Measurements from ENCODE around the gene REPS2.

Gene REPS2

GRCh38 chrX:17007134-17007768 lies 60.8 kb downstream of the REPS2 start:
- no peak overlapping the region for H3K27ac Mint-ChIP-seq
- no peaks in the 10 kb centered on the region for H3K9me3 Mint-ChIP-seq
- H3K27me3 Mint-ChIP-seq = no peaks in the 10 kb centered on the region
- H3K36me3 Mint-ChIP-seq = peaks cover 5% of the 10 kb centered on the region
- no peak for ATAC-seq
- peaks cover 6% of the 10 kb centered on the region for H3K4me1 Mint-ChIP-seq
- H3K4me3 Mint-ChIP-seq = no peak overlapping the region

- H3K27ac Mint-ChIP-seq = no peak overlapping the region
- no peak for ATAC-seq
- no peaks in the 10 kb centered on the region for H3K27me3 Mint-ChIP-seq
- no peak overlapping the region for H3K4me3 Mint-ChIP-seq
- peaks cover 5% of the 10 kb centered on the region for H3K36me3 Mint-ChIP-seq
- no peaks in the 10 kb centered on the region for H3K4me1 Mint-ChIP-seq
- no peaks in the 10 kb centered on the region for H3K9me3 Mint-ChIP-seq
Measured at GRCh38 chrX:17009856-17010625, 63.6 kb downstream of the REPS2 start.

- Mint-ChIP-seq H3K27ac (no peak overlapping the region), H3K4me3 (no peak overlapping the region), H3K36me3 (peaks cover 5% of the 10 kb centered on the region), H3K27me3 (no peaks in the 10 kb centered on the region), H3K9me3 (no peaks in the 10 kb centered on the region), H3K4me1 (no peaks in the 10 kb centered on the region)
- no peak for ATAC-seq
Measured at GRCh38 chrX:17012465-17012864, 66.0 kb downstream of the REPS2 start.

GRCh38 chrX:17014216-17014615 lies 67.8 kb downstream of the REPS2 start:
- H3K4me3 Mint-ChIP-seq = no peak overlapping the region
- H3K27ac Mint-ChIP-seq = no peak overlapping the region
- H3K27me3 Mint-ChIP-seq = no peaks in the 10 kb centered on the region
- H3K4me1 Mint-ChIP-seq = peaks cover 8% of the 10 kb centered on the region
- no peak for ATAC-seq
- no peaks in the 10 kb centered on the region for H3K9me3 Mint-ChIP-seq
- H3K36me3 Mint-ChIP-seq = peaks cover 5% of the 10 kb centered on the region

GRCh38 chrX:17017134-17017533 lies 70.7 kb downstream of the REPS2 start:
- H3K4me1 Mint-ChIP-seq = peaks cover 8% of the 10 kb centered on the region
- H3K4me3 Mint-ChIP-seq = no peak overlapping the region
- no peaks in the 10 kb centered on the region for H3K9me3 Mint-ChIP-seq
- no peak overlapping the region for H3K27ac Mint-ChIP-seq
- no peaks in the 10 kb centered on the region for H3K36me3 Mint-ChIP-seq
- no peaks in the 10 kb centered on the region for H3K27me3 Mint-ChIP-seq
- ATAC-seq = no peak

- no peak for ATAC-seq
- Mint-ChIP-seq H3K27me3 (no peaks in the 10 kb centered on the region), H3K4me3 (no peak overlapping the region)
Measured at GRCh38 chrX:17020356-17020755, 73.9 kb downstream of the REPS2 start.

GRCh38 chrX:17020851-17021821 lies 74.7 kb downstream of the REPS2 start:
- ATAC-seq = no peak
- no peaks in the 10 kb centered on the region for H3K9me3 Mint-ChIP-seq

More at GRCh38 chrX:17020356-17020755, 73.9 kb downstream of the REPS2 start:
- Mint-ChIP-seq H3K36me3 (no peaks in the 10 kb centered on the region), H3K9me3 (no peaks in the 10 kb centered on the region), H3K27ac (no peak overlapping the region), H3K4me1 (peaks cover 8% of the 10 kb centered on the region)

GRCh38 chrX:17021851-17022604 lies 75.6 kb downstream of the REPS2 start:
- Mint-ChIP-seq H3K27me3 (no peaks in the 10 kb centered on the region), H3K4me1 (peaks cover 8% of the 10 kb centered on the region), H3K36me3 (no peaks in the 10 kb centered on the region), H3K4me3 (no peak overlapping the region), H3K9me3 (no peaks in the 10 kb centered on the region), H3K27ac (no peak overlapping the region)
- no peak for ATAC-seq

More at GRCh38 chrX:17020851-17021821, 74.7 kb downstream of the REPS2 start:
- H3K4me1 Mint-ChIP-seq = peaks cover 8% of the 10 kb centered on the region
- no peaks in the 10 kb centered on the region for H3K36me3 Mint-ChIP-seq
- H3K4me3 Mint-ChIP-seq = no peak overlapping the region
- H3K27me3 Mint-ChIP-seq = no peaks in the 10 kb centered on the region
- H3K27ac Mint-ChIP-seq = no peak overlapping the region

- no peak overlapping the region for H3K27ac Mint-ChIP-seq
- ATAC-seq = no peak
- H3K4me1 Mint-ChIP-seq = peaks cover under 1% of the 10 kb centered on the region
- no peaks in the 10 kb centered on the region for H3K9me3 Mint-ChIP-seq
- H3K27me3 Mint-ChIP-seq = no peaks in the 10 kb centered on the region
- H3K36me3 Mint-ChIP-seq = no peaks in the 10 kb centered on the region
- H3K4me3 Mint-ChIP-seq = no peak overlapping the region
Measured at GRCh38 chrX:17023661-17024060, 77.2 kb downstream of the REPS2 start.

- no peaks in the 10 kb centered on the region for H3K9me3 Mint-ChIP-seq
- ATAC-seq = no peak
- no peak overlapping the region for H3K27ac Mint-ChIP-seq
- H3K4me1 Mint-ChIP-seq = peaks cover under 1% of the 10 kb centered on the region
- no peaks in the 10 kb centered on the region for H3K27me3 Mint-ChIP-seq
- no peaks in the 10 kb centered on the region for H3K36me3 Mint-ChIP-seq
- H3K4me3 Mint-ChIP-seq = no peak overlapping the region
Measured at GRCh38 chrX:17024886-17025285, 78.4 kb downstream of the REPS2 start.

- H3K36me3 Mint-ChIP-seq = no peaks in the 10 kb centered on the region
- no peak overlapping the region for H3K4me3 Mint-ChIP-seq
- no peaks in the 10 kb centered on the region for H3K27me3 Mint-ChIP-seq
- H3K27ac Mint-ChIP-seq = no peak overlapping the region
- H3K9me3 Mint-ChIP-seq = no peaks in the 10 kb centered on the region
- no peak for ATAC-seq
- H3K4me1 Mint-ChIP-seq = peaks cover 6% of the 10 kb centered on the region
Measured at GRCh38 chrX:17025621-17026302, 79.3 kb downstream of the REPS2 start.

- H3K4me3 Mint-ChIP-seq = no peak overlapping the region
- H3K27ac Mint-ChIP-seq = no peak overlapping the region
- ATAC-seq = no peak
- no peaks in the 10 kb centered on the region for H3K27me3 Mint-ChIP-seq
- H3K9me3 Mint-ChIP-seq = no peaks in the 10 kb centered on the region
- H3K4me1 Mint-ChIP-seq = peaks cover 6% of the 10 kb centered on the region
- H3K36me3 Mint-ChIP-seq = peaks cover under 1% of the 10 kb centered on the region
Measured at GRCh38 chrX:17027931-17028330, 81.5 kb downstream of the REPS2 start.

- no peaks in the 10 kb centered on the region for H3K9me3 Mint-ChIP-seq
- no peak overlapping the region for H3K4me3 Mint-ChIP-seq
- H3K4me1 Mint-ChIP-seq = peaks cover 6% of the 10 kb centered on the region
- H3K27ac Mint-ChIP-seq = no peak overlapping the region
- H3K27me3 Mint-ChIP-seq = no peaks in the 10 kb centered on the region
- no peak for ATAC-seq
- H3K36me3 Mint-ChIP-seq = peaks cover 4% of the 10 kb centered on the region
Measured at GRCh38 chrX:17028356-17028755, 81.9 kb downstream of the REPS2 start.

- H3K4me3 Mint-ChIP-seq = no peak overlapping the region
- no peaks in the 10 kb centered on the region for H3K27me3 Mint-ChIP-seq
- peaks cover 16% of the 10 kb centered on the region for H3K36me3 Mint-ChIP-seq
- H3K9me3 Mint-ChIP-seq = no peaks in the 10 kb centered on the region
- no peak overlapping the region for H3K27ac Mint-ChIP-seq
- H3K4me1 Mint-ChIP-seq = peaks cover 6% of the 10 kb centered on the region
- no peak for ATAC-seq
Measured at GRCh38 chrX:17030092-17030491, 83.6 kb downstream of the REPS2 start.
